Stimulated activated CD8-positive, alpha-beta memory T cell treated with anti-CD3 and anti-CD28 coated beads, Interleukin-12 subunit alpha, Interleukin-12 subunit beta, amount 100 ng/mL, for 1 hour (primary cell): Measurements from ENCODE around the gene DTX3.
"Not testable (repeated sequence)": the region's sequence is repeated elsewhere in the genome, so short reads cannot be mapped to it uniquely, and the experiment has no call there.

Experiments used
- DNase-seq: peaks from one replicate; pipeline ENCODE4 v3.0.0-alpha.2; 2020; ENCODE audit warnings: low read depth

Gene DTX3

GRCh38 chr12:57632073-57632957 is 27.7 kb downstream of the DTX3 start:
- no peak for DNase-seq

GRCh38 chr12:57632958-57633840 is 28.6 kb downstream of the DTX3 start, which contains the start of gene B4GALNT1:
B4GALNT1 (minus strand) TSS chr12:57633201; CDS start chr12:57632132, 1,069 bp downstream.
- DNase-seq: peak; percentile 43

DNA sequence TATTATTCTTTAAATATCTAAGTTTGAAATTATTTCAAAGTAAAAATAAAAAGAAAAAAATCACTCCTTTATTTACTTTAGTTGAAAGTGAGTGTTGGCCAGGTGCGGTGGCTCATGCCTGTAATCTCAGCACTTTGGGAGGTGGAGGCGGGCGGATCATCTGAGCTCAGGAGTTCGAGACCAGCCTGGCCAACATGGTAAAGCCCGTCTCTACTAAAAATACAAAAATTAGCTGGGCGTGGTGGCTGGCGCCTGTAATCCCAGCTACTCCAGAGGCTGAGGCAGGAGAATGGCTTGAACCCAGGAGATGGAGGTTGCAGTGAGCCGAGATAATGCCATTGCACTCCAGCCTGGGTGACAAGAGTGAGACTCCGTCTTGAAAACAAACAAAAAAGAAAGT is 32.1 kb downstream of the DTX3 start:
- DNase-seq: not testable (repeated sequence)

DNA sequence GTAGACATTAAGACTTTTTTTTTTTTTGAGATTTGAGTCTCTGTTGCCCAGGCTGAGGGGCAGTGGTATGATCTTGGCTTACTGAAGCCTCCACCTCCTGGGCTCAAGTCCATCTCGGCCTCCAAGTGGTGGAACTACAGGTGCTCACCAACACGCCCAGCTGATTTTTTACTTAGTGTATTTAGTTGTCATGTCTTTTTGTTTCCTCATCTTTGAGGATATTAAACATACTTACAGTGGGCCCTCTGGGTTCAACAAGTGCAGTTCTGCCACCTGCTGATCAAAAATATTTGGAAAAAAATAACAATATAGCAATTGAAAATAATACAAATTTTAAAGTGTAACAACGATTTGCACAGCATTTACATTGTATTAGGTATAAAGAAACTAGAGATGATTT is 32.7 kb downstream of the DTX3 start:
- no peak for DNase-seq

DNA sequence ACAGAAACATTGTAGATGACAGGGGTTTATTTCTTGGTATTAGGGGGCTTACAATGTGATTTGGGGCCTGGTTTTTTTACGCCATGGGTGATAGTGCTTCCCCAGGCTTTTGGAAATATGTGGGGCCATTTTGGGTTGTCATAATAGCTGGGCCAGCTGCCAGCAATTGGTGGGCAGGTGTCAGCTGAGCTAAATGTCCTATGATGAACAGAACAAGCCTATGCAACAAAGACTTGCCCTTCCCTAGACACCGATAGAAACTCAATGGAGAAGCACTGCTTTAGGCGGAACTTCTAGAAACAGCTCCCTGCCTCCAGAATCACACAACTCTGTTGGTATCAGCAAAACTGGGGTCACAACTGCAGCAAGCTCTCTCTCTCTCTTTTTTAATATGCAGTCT is 33.5 kb downstream of the DTX3 start:
- DNase-seq: no peak

DNA sequence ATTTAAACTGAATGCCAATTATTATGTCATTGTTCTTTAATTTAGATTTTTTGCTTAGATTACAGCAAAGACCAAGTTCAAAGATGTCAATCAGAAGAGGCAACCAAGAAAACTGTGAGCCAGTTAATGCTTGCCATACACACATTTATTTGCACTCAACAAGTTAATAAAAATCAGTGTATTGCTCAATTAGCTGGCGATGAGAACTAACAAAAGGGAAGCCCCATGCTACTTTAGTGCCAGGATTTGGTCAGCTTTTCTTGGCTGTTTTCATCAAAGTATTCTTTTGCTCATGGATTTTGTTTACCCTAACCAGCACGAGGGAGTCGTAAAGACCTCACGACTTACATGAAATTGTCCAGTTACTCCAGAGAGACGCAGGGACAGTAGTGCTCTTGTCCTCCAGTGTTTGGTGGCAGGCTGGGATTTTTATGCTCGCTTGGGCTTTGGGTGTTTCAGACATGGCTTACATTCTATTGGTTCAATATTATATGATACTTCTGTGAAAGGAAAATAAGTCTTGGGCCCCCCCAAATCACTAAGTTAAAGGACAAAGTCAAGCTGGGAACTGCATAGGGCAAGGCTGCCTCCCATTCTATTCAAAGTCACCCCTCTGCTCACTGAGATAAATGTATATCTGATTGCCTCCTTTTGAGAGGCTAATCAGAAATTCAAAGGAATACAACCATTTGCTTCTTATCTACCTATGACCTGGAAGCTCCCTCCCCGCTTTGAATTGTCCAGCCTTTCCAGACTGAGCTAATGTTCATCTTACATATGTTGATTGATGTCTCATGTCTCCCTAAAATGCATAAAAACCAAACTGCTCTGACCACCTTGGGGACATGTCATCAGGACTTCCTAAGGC is 35.8 kb downstream of the DTX3 start:
- no peak for DNase-seq

DNA sequence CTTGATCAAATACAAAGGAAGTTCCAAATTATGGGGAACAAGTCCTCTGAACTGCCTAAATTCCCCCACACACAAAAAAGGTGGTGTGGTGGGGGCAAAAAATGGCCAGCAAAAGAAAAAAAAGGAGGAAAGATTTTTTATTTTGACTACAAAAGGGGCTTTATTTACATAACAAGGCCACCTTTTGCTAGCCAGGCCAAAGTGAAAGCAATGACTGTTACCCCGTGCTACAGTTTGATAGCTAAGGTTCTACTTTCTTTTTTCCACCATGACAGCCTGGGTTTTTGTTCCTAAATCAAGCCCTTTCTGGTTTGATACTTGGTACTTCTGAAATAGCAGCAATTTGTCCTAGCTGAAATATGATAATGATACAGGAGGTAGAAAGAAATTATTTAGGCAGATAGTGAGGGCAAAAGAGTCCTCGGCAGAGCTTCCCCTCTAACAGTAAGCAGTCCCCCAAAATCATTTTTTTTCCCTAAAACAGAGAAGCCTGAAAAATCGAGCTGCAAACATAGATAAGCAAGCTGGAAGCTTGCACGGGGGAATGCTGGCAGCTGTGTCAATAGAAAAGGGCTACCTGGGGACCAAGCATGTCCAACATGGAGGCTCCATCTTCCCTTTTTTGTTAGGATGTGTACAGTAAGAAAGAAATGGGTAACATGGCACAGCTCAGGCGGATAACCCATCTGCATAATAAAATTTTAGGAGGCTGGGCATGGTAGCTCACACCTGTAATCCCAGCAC is 37.2 kb downstream of the DTX3 start:
- DNase-seq: no peak

DNA sequence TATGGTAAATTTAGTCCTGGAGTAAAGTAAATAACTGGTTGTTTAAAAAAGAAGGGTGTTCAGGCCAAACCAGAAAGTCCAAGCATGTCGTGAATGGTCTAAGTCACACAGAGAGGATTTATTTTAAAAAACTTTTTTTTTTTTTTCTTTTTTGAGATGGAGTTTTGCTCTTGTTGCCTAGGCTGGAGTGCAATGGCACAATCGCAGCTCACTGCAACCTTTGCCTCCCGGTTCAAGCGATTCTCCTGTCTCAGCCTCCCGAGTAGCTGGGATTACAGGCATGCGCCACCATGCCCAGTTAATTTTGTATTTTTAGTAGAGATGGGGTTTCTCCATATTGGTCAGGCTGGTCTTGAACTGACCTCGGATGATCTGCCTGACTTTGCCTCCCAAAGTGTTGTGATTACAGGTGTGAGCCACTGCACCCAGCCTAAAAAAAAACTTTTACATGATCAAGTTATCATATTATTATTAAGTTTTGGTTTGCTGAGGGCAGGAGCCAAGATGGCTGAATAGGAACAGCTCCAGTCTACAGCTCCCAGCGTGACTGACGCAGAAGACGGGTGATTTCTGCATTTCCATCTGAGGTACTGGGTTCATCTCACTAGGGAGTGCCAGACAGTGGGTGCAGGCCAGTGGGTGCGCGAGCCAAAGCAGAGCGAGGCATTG is 41.5 kb downstream of the DTX3 start:
- DNase-seq: not testable (repeated sequence)

- not testable (repeated sequence) for DNase-seq
These were observed 42.0 kb downstream of the DTX3 start for GRCh38 chr12:57646659-57647049.

- DNase-seq: no peak
These were observed 49.4 kb downstream of the DTX3 start for GRCh38 chr12:57654042-57654441.

DNA sequence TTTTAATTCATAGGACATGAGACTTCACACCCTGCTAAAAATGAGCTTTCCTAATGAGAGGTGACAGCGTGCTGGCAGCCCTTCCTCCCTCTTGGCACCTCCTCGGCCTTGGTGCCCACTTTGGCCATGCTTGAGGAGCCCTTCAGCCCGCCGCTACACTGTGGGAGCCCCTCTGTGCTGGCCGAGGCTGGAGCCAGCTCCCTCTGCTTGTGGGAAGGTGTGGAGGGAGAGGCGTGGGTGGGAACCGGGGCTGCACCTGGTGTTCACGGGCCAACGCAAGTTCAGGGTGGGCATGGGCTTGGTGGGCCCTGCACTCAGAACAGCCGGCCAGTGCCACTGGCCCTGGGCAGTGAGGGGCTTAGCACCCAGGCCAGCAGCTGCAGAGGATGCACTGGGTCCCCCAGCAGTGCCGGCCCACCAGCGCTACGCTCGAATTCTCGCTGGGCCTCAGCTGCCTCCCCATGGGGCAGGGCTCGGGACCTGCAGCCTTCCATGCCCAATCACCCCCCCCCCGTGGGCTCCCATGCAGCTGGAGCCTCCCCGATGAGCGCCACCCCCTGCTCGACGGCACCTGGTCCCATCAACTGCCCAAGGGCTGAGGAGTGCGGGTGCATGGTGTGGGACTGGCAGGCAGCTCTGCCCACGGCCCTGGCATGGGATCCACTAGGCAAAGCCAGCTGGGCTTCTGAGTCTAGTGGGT is 51.1 kb downstream of the DTX3 start:
- DNase-seq: no peak

- not testable (repeated sequence) for DNase-seq
These were observed 51.8 kb downstream of the DTX3 start for GRCh38 chr12:57656408-57656807.

DNA sequence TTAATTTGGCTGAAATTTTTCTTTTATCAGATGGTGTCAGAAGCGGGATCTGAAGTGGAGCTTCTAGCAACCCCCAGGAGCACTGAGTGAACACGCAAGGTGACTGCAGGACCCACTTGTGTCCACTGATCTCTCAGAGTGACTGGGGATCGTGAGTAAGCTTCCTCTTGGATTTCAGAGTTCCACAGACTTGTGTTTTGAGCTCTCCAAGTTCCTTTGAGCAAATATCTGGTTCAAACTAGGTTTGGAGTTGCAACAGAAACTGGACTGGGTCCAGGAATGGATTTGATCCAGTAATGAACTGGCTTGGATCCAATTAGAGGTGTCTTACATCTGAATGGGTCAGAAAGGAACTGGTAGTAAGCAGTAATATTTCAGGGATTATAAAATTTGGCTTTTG is 53.1 kb downstream of the DTX3 start:
- no peak for DNase-seq

DNA sequence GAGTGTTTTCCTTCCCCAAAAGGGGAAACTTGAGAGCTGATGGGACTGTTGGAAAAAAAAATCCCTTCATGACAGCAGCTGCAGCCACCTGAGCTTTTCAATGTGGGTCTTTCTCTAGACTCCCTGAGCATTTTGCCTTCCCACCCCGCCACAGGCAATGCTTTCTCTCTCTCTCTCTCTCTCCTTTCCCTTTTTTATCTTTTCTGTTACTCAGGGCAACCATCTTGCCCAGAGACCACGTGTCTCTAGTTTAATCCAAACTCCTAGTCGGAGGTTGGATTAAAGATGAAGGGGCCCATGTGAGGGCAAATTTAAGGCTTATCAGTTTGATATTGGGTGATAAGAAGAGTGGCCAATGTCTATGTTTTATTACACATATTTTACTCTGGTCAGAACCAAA is 54.3 kb downstream of the DTX3 start:
- no peak for DNase-seq
